Measurements from ENCODE around the gene CX3CR1.

Gene CX3CR1

GRCh38 chr3:39272191-39272590 lies 7.6 kb downstream of the CX3CR1 start:
- Histone ChIP-seq H3K27me3 (replicated peaks; ENCODE audit: insufficient read depth, low read length) (no peaks in the 10 kb centered on the region), H3K9me2 (replicated peaks; ENCODE audit: insufficient read depth, low read length) (no peaks in the 10 kb centered on the region), H4K20me1 (ENCODE audit: insufficient read depth, low read length) (no peaks in the 10 kb centered on the region), H3K9ac (ENCODE audit: low read length) (no peak overlapping the region), H3K36me3 (replicated peaks; ENCODE audit: insufficient read depth, low read length) (no peaks in the 10 kb centered on the region), H3K79me2 (ENCODE audit: low read length) (no peaks in the 10 kb centered on the region), H3K4me3 (ENCODE audit: low read length) (no peak overlapping the region), H3K9me3 (replicated peaks; ENCODE audit: insufficient read depth, low read length) (no peaks in the 10 kb centered on the region), H3F3A (ENCODE audit: insufficient read depth, low read length) (no peaks in the 10 kb centered on the region), H3K4me1 (ENCODE audit: low read length) (peaks cover 15% of the 10 kb centered on the region; the same call in 1 of the 2 replicates), H2AFZ (ENCODE audit: low read length) (no peak overlapping the region), H3K4me2 (ENCODE audit: low read depth, low read length) (no peak overlapping the region), H3K27ac (ENCODE audit: low read length) (no peak overlapping the region)
- no peak for DNase-seq
- TF ChIP-seq CTCF (IDR thresholded peaks at IDR 0.05; ENCODE audit: low read length) (no peak), EZH2 (optimal IDR thresholded peaks at IDR 0.05; ENCODE audit: low read depth, low read length) (no peak), EZH2phosphoT487 (IDR thresholded peaks at IDR 0.05; ENCODE audit: low read length) (no peak)

GRCh38 chr3:39271363-39271914 lies 8.4 kb downstream of the CX3CR1 start:
- no peaks in the 10 kb centered on the region for H3K9me3 ChIP-seq (replicated peaks; ENCODE audit: insufficient read depth, low read length)
- no peaks in the 10 kb centered on the region for H3F3A ChIP-seq (ENCODE audit: insufficient read depth, low read length)
- H3K4me2 ChIP-seq (ENCODE audit: low read depth, low read length): no peak overlapping the region
- no peaks in the 10 kb centered on the region for H3K27me3 ChIP-seq (replicated peaks; ENCODE audit: insufficient read depth, low read length)
- no peaks in the 10 kb centered on the region for H3K9me2 ChIP-seq (replicated peaks; ENCODE audit: insufficient read depth, low read length)
- DNase-seq: no peak
- no peaks in the 10 kb centered on the region for H3K79me2 ChIP-seq (ENCODE audit: low read length)
- H3K4me3 ChIP-seq (ENCODE audit: low read length): no peak overlapping the region
- no peak overlapping the region for H3K27ac ChIP-seq (ENCODE audit: low read length)
- no peak overlapping the region for H2AFZ ChIP-seq (ENCODE audit: low read length)
- H4K20me1 ChIP-seq (ENCODE audit: insufficient read depth, low read length): no peaks in the 10 kb centered on the region
- no peak for TF ChIP-seq CTCF (IDR thresholded peaks at IDR 0.05; ENCODE audit: low read length)
- TF ChIP-seq EZH2 (optimal IDR thresholded peaks at IDR 0.05; ENCODE audit: low read depth, low read length): no peak
- TF ChIP-seq EZH2phosphoT487 (IDR thresholded peaks at IDR 0.05; ENCODE audit: low read length): no peak
- H3K36me3 ChIP-seq (replicated peaks; ENCODE audit: insufficient read depth, low read length): no peaks in the 10 kb centered on the region
- H3K9ac ChIP-seq (ENCODE audit: low read length): no peak overlapping the region
- peaks cover 11% of the 10 kb centered on the region; the same call in 1 of the 2 replicates for H3K4me1 ChIP-seq (ENCODE audit: low read length)

GRCh38 chr3:39269528-39269927 lies 10.3 kb downstream of the CX3CR1 start:
- Histone ChIP-seq H3K4me2 (ENCODE audit: low read depth, low read length) (no peak overlapping the region), H3K79me2 (ENCODE audit: low read length) (no peaks in the 10 kb centered on the region), H3K27ac (ENCODE audit: low read length) (no peak overlapping the region), H3F3A (ENCODE audit: insufficient read depth, low read length) (no peaks in the 10 kb centered on the region), H3K27me3 (replicated peaks; ENCODE audit: insufficient read depth, low read length) (no peaks in the 10 kb centered on the region), H3K4me3 (ENCODE audit: low read length) (no peak overlapping the region), H2AFZ (ENCODE audit: low read length) (no peak overlapping the region), H3K36me3 (replicated peaks; ENCODE audit: insufficient read depth, low read length) (no peaks in the 10 kb centered on the region), H3K9me2 (replicated peaks; ENCODE audit: insufficient read depth, low read length) (no peaks in the 10 kb centered on the region), H3K9me3 (replicated peaks; ENCODE audit: insufficient read depth, low read length) (no peaks in the 10 kb centered on the region), H4K20me1 (ENCODE audit: insufficient read depth, low read length) (no peaks in the 10 kb centered on the region), H3K9ac (ENCODE audit: low read length) (no peak overlapping the region), H3K4me1 (ENCODE audit: low read length) (peaks cover 15% of the 10 kb centered on the region)
- no peak for DNase-seq
- TF ChIP-seq CTCF (IDR thresholded peaks at IDR 0.05; ENCODE audit: low read length) (no peak), EZH2phosphoT487 (IDR thresholded peaks at IDR 0.05; ENCODE audit: low read length) (no peak), EZH2 (optimal IDR thresholded peaks at IDR 0.05; ENCODE audit: low read depth, low read length) (no peak)
